GM12875 (cell line): ENCODE results near the gene GALNT9.
"Not testable (repeated sequence)": the region's sequence is repeated elsewhere in the genome, so short reads cannot be mapped to it uniquely, and the experiment has no call there.

ENCODE experiments used
- H3K4me3 ChIP-seq: one replicate; pipeline ENCODE4 v1.5.1; 2011; ENCODE audit warnings: low read depth, low read length, control low read depth
- TF ChIP-seq, protein P1 (sequence below): IDR thresholded peaks from 2 replicates; pipeline ENCODE4 v1.5.1; 2011; ENCODE audit warnings: low read depth, mild to moderate bottlenecking, control low read depth, inconsistent platforms, low read length, moderate library complexity, borderline replicate concordance; ENCODE audit not compliant: insufficient read depth

Gene GALNT9

DNA sequence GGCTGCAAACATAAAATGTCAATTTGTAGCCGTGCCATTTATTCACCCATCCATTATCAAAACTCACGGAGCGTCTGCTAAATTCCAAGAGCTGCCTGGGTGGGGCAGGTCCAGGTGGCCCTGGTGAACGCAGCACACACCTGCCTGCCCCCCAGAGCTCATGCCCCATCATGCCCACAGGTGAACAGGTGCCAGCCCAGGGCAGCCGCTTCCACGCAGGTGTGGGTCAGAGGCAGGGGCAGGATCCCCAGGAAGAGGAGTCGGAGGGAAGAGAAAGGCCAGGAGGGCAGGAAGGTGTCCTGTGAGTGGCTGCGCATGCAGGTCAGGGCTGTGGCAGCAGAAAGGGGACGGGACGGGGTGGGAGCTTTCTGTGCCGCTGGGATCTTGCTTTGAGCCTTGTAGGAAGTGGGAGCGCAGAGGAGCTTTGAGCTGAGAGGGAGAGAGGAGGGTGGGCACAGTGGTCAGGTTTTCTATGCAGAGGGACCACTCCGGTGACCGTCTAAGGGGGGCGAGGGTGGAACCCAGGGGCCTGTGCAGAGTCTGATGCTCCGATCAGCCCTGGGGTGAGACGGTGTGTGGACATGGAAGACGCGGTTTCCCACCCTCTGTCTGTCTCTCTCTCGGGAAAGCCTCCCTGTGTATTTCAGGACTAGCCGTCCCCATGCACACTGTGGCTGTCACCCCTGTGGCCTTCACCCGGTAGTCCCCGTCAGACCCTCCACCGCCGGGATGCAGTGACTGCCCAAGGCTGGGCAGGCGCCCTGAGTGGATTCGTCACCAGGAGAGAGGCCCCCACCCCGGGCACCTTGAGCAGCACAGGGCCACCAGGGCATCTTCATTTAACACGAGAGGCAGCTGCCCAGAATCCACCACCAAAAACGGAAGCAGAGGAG lies 26.7 kb downstream of the GALNT9 start:
- TF ChIP-seq, protein P1, sequence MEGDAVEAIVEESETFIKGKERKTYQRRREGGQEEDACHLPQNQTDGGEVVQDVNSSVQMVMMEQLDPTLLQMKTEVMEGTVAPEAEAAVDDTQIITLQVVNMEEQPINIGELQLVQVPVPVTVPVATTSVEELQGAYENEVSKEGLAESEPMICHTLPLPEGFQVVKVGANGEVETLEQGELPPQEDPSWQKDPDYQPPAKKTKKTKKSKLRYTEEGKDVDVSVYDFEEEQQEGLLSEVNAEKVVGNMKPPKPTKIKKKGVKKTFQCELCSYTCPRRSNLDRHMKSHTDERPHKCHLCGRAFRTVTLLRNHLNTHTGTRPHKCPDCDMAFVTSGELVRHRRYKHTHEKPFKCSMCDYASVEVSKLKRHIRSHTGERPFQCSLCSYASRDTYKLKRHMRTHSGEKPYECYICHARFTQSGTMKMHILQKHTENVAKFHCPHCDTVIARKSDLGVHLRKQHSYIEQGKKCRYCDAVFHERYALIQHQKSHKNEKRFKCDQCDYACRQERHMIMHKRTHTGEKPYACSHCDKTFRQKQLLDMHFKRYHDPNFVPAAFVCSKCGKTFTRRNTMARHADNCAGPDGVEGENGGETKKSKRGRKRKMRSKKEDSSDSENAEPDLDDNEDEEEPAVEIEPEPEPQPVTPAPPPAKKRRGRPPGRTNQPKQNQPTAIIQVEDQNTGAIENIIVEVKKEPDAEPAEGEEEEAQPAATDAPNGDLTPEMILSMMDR: no peak
- no peak overlapping the region for H3K4me3 ChIP-seq

DNA sequence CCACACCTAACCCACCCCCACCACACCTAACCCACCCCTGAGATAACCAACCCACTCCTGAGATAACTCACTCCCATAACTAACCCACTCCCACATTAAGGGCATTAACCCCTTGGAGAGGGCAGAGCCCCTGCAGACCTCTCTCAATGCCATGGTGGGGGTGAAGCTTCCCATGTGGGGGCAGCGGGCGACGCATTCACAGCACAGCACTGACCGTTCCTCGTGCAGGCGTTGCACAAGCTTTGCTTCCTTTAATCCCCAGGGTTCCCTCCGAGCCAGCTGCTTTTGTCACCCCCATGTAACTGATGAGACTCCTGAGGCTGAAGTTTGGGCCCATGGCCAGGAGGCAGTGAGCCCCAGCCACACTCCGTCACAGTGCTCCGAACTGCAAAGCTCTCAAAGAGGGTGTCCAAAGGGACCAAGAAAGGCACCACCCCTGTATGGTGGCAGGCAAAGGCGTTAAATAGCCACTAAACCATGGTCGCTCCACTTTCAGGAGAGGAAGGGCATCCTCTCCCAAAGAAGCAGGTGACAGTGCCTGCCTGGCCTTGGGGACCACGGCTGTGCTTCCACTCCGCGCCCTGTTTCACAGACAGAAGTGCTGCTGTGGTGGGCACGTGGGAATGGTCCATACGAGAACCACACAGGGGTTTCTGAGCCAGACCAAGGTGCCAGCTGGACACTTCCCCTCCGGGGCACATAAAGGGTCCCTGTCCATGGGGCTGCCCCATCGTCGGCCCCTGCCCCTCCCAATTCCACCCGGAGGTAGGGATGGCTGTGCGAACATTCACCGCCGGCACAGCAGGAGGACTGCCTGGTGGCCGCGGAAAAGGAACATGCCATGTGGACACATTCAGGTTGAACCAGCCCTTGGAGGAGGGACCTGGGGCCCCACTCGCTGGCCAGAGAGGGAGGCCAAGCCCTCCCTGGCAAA lies 28.3 kb downstream of the GALNT9 start:
- H3K4me3 ChIP-seq: no peak overlapping the region
- TF ChIP-seq, protein P1: no peak

DNA sequence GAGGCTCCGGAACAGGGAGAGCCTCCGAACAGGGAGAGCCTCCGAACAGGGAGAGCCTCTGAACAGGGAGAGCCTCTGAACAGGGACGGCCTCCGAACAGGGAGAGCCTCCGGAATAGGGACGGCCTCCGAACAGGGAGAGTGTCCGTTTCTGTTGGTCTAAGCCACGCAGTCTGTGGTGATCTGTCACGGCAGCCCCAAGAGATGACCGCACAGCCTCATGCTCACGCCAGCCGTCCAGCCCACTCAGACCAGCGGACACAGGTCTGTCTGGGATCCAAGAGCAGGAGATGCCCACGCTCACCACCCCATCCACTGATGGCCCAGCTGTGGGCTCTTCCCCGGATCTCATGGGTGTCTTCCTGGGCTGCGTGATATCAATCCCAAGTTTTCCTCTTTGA lies 33.3 kb downstream of the GALNT9 start:
- TF ChIP-seq, protein P1: no peak
- H3K4me3 ChIP-seq: no peak overlapping the region

DNA sequence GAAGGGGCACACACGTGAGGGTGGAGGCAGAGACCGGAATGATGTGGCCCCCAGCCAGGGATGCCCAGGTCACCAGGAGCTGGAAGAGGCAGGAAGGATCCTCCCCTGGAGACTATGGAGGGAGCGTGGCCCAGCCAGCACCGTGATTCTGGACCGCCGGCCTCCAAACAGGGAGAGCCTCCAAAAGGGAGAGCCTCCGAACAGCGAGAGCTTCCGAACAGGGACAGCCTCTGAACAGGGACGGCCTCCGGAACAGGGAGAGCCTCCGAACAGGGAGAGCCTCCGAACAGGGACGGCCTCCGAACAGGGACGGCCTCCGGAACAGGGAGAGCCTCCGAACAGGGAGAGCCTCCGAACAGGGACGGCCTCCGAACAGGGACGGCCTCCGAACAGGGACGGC lies 33.8 kb downstream of the GALNT9 start:
- not testable (repeated sequence) for H3K4me3 ChIP-seq

DNA sequence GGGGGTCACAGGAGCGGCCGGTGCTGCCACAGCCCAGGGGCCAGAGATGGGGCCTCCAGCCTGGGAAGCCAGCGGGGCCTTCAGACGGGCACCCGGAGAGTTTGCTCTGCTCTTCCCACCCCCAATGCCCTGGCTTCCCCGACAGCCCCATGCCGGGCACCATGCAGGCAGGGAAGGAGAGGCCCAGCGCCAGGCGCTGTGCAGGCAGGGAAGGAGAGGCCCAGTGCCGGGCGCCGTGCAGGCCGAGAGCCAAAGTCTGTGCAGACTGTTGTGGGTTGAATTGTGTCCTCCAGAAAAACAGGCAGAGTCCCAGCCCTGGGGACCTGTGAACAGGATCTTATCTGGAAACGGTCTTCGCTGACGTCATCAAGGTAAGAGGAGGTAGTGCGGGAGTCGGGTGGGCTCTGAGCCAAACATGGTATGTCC lies 34.3 kb downstream of the GALNT9 start:
- H3K4me3 ChIP-seq: no peak overlapping the region
- TF ChIP-seq, protein P1: no peak

DNA sequence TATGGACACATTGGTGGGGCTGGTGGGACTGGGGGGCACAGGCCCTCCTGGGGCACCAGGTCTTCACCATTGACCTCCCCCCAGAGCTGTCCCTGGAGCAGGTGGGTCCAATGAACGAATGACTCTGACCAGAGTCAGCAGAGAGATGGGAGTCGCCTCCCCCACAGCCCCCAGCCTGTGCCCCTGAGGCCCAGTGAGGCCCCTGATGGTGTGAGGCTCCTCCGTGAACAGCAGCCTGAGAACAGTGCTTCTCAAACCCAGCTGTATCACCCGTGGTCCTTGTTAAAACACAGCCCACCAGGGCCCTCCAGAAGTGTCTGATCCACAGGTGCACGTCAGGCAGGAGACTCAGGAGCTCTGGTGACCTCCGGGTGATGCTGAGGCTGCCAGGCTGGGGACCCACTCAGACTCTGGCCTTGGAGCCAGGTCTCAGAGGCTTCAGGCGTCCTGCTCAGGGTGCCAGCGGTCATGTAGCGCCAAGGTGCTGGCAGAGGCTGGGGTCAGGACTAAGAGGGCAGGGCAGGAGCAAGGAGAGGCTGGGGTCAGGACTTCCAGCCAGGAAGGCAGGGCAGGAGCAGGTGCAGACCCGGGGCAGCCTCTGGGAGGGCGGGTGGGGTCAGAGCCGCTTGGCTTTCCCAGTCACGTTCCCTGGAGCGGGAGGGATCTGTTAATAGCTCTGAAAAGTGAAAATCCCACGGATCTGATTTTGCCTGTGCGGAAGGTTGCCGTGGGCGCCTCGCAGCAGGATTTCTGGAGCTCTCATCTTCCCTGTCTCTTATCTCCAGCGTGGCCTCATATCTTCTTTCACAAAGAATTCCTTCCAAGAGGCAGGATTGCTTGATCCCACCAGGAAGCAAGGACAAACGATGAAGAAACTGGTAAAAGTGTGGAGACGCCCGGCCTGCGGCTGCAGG lies 35.0 kb downstream of the GALNT9 start:
- TF ChIP-seq, protein P1: no peak
- H3K4me3 ChIP-seq: no peak overlapping the region
